SK-N-SH treated with all-trans-retinoic acid at 6 μM for 48 hours (cell line): Measurements from ENCODE around the gene SPECC1.

Experiments used
- ATAC-seq: fragments of 200-7000 bp; cut with Tn5 transposase; 3 replicates; pipeline ENCODE4 v1.9.1; 2020; ENCODE audit warnings: mild to moderate bottlenecking, moderate library complexity
- BACH2 ChIP-seq: fragments of 250-450 bp; sonication (Bioruptor Pico); IDR thresholded peaks from 2 replicates; pipeline ENCODE4 v1.9.0; 2021; ENCODE audit warnings: mild to moderate bottlenecking, borderline replicate concordance
- CSDC2 ChIP-seq: fragments of 250-450 bp; sonication (Bioruptor Pico); IDR thresholded peaks from 2 replicates; pipeline ENCODE4 v1.5.0; 2020; ENCODE audit warnings: mild to moderate bottlenecking, moderate library complexity
- CSRNP3 ChIP-seq: fragments of 250-450 bp; sonication (Bioruptor Pico); IDR thresholded peaks from 2 replicates; pipeline ENCODE4 v1.5.1; 2021; ENCODE audit warnings: mild to moderate bottlenecking, moderate library complexity
- ESRRG ChIP-seq: fragments of 250-450 bp; sonication (Bioruptor Pico); IDR thresholded peaks from 2 replicates; pipeline ENCODE4 v1.6.1; 2021; ENCODE audit warnings: mild to moderate bottlenecking
- GLIS3 ChIP-seq: fragments of 250-450 bp; sonication (Bioruptor Pico); IDR thresholded peaks from 2 replicates; pipeline ENCODE4 v1.5.0; 2020; ENCODE audit warnings: mild to moderate bottlenecking, moderate library complexity
- ISL1 ChIP-seq: fragments of 250-450 bp; sonication (Bioruptor Pico); IDR thresholded peaks from 2 replicates; pipeline ENCODE4 v2.1.2; 2022; ENCODE audit warnings: mild to moderate bottlenecking, moderate library complexity
- PATZ1 ChIP-seq: fragments of 250-450 bp; sonication (Bioruptor Pico); IDR thresholded peaks from 2 replicates; pipeline ENCODE4 v1.8.0; 2020; ENCODE audit warnings: mild to moderate bottlenecking, moderate library complexity, borderline replicate concordance
- TCF4 ChIP-seq: fragments of 250-450 bp; sonication (Bioruptor Pico); IDR thresholded peaks from 2 replicates; pipeline ENCODE4 v1.8.0; 2021; ENCODE audit warnings: mild to moderate bottlenecking, moderate library complexity, borderline replicate concordance
- TOX ChIP-seq: fragments of 250-450 bp; sonication (Bioruptor Pico); IDR thresholded peaks from 2 replicates; pipeline ENCODE4 v1.8.0; 2021; ENCODE audit warnings: mild to moderate bottlenecking, moderate library complexity, borderline replicate concordance
- ZFP3 ChIP-seq: fragments of 250-450 bp; sonication (Bioruptor Pico); IDR thresholded peaks from 2 replicates; pipeline ENCODE4 v1.5.0; 2020; ENCODE audit warnings: mild to moderate bottlenecking, moderate library complexity
- ZFP30 ChIP-seq: fragments of 450-650 bp; formaldehyde crosslinking; IDR thresholded peaks from 2 replicates; pipeline ENCODE4 v1.5.0; 2022; ENCODE audit warnings: mild to moderate bottlenecking, moderate library complexity
- ZNF565 ChIP-seq: fragments of 450-650 bp; formaldehyde crosslinking; conservative IDR thresholded peaks from 2 replicates; pipeline ENCODE4 v1.5.0; 2020; ENCODE audit warnings: low read depth, mild to moderate bottlenecking, moderate library complexity
- ZNF8 ChIP-seq: fragments of 450-650 bp; formaldehyde crosslinking; IDR thresholded peaks from 2 replicates; pipeline ENCODE4 v1.5.0; 2020; ENCODE audit warnings: mild to moderate bottlenecking, moderate library complexity
- TF ChIP-seq, protein P1 (sequence below): fragments of 250-450 bp; sonication (Bioruptor Pico); IDR thresholded peaks from 2 replicates; pipeline ENCODE4 v1.5.0; 2020; ENCODE audit warnings: mild to moderate bottlenecking, moderate library complexity
- TF ChIP-seq, protein P2 (sequence below): fragments of 250-450 bp; sonication (Bioruptor Pico); IDR thresholded peaks from 2 replicates; pipeline ENCODE4 v1.8.0; 2021; ENCODE audit warnings: low read depth, mild to moderate bottlenecking, moderate library complexity, borderline replicate concordance
- TF ChIP-seq, protein P3 (sequence below): fragments of 250-450 bp; sonication (Bioruptor Pico); IDR thresholded peaks from 2 replicates; pipeline ENCODE4 v1.5.1; 2020; ENCODE audit warnings: low read depth, mild to moderate bottlenecking, moderate library complexity

SPECC1 gene

DNA sequence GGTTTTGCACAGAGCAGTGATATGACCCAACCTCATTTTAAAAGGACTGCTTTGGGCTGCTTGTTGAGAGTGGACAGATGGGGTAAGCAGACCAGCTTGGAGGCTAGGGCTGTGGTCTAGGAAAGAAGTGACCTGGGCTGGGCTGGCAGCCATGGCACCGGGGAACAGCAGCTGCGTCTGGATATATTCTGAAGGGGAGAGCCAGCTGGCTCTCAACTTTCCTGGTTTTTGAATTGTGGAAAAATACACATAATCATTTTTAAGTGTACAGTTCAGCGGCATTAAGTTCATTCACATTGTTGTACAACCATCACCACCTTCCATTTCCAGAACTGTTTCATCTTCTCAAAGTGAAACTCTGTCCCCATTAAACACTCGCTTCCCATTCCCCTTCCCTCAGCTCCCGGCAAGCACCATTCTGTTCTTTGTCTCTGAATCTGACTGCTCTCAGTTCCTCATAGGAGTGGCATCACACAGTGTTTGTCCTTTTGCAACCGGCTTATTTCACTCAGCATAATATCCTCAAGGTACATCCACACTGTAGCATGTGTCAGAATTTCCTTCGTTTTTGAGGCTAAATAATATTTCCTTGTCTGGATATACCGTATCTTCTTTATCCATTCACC, 113.2 kb downstream of the SPECC1 start:
- peak; percentile 27; the same call in 2 of the 3 replicates for ATAC-seq
- TF ChIP-seq BACH2 (no peak), ZFP3 (CRISPR knock-in tag) (no peak), CSDC2 (CRISPR knock-in tag) (no peak), PATZ1 (CRISPR knock-in tag) (no peak), ZFP30 (CRISPR knock-in tag) (no peak), TCF4 (no peak), TOX (CRISPR knock-in tag) (no peak), GLIS3 (CRISPR knock-in tag) (no peak), CSRNP3 (CRISPR knock-in tag) (no peak), ESRRG (CRISPR knock-in tag) (no peak)
- TF ChIP-seq, protein P1, sequence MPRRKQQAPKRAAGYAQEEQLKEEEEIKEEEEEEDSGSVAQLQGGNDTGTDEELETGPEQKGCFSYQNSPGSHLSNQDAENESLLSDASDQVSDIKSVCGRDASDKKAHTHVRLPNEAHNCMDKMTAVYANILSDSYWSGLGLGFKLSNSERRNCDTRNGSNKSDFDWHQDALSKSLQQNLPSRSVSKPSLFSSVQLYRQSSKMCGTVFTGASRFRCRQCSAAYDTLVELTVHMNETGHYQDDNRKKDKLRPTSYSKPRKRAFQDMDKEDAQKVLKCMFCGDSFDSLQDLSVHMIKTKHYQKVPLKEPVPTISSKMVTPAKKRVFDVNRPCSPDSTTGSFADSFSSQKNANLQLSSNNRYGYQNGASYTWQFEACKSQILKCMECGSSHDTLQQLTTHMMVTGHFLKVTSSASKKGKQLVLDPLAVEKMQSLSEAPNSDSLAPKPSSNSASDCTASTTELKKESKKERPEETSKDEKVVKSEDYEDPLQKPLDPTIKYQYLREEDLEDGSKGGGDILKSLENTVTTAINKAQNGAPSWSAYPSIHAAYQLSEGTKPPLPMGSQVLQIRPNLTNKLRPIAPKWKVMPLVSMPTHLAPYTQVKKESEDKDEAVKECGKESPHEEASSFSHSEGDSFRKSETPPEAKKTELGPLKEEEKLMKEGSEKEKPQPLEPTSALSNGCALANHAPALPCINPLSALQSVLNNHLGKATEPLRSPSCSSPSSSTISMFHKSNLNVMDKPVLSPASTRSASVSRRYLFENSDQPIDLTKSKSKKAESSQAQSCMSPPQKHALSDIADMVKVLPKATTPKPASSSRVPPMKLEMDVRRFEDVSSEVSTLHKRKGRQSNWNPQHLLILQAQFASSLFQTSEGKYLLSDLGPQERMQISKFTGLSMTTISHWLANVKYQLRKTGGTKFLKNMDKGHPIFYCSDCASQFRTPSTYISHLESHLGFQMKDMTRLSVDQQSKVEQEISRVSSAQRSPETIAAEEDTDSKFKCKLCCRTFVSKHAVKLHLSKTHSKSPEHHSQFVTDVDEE (CRISPR knock-in tag), result no peak
- TF ChIP-seq, protein P2, sequence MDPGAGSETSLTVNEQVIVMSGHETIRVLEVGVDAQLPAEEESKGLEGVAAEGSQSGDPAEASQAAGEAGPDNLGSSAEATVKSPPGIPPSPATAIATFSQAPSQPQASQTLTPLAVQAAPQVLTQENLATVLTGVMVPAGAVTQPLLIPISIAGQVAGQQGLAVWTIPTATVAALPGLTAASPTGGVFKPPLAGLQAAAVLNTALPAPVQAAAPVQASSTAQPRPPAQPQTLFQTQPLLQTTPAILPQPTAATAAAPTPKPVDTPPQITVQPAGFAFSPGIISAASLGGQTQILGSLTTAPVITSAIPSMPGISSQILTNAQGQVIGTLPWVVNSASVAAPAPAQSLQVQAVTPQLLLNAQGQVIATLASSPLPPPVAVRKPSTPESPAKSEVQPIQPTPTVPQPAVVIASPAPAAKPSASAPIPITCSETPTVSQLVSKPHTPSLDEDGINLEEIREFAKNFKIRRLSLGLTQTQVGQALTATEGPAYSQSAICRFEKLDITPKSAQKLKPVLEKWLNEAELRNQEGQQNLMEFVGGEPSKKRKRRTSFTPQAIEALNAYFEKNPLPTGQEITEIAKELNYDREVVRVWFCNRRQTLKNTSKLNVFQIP (CRISPR knock-in tag), result no peak
- TF ChIP-seq, protein P3, sequence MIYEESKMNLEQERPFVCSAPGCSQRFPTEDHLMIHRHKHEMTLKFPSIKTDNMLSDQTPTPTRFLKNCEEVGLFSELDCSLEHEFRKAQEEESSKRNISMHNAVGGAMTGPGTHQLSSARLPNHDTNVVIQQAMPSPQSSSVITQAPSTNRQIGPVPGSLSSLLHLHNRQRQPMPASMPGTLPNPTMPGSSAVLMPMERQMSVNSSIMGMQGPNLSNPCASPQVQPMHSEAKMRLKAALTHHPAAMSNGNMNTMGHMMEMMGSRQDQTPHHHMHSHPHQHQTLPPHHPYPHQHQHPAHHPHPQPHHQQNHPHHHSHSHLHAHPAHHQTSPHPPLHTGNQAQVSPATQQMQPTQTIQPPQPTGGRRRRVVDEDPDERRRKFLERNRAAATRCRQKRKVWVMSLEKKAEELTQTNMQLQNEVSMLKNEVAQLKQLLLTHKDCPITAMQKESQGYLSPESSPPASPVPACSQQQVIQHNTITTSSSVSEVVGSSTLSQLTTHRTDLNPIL, result no peak

GRCh38 chr17:20123209-20123608, 114.0 kb downstream of the SPECC1 start:
- ATAC-seq, result no peak
- TF ChIP-seq ZFP30 (CRISPR knock-in tag), result no peak
- TF ChIP-seq BACH2, result no peak
- no peak for TF ChIP-seq PATZ1 (CRISPR knock-in tag)
- TF ChIP-seq, protein P1 (CRISPR knock-in tag), result no peak
- no peak for TF ChIP-seq ISL1 (CRISPR knock-in tag)
- no peak for TF ChIP-seq ZNF8 (CRISPR knock-in tag)
- TF ChIP-seq ZNF565, result no peak
- TF ChIP-seq TCF4, result no peak
- TF ChIP-seq, protein P2 (CRISPR knock-in tag), result no peak
